ENCODE measurements around the gene CEP112. TPM values are rescaled to one million over a fixed set of nuclear protein-coding genes. Genes with fewer than 3 reads are reported as not detected.
A peak's percentile ranks its signal among the peaks of the same experiment; 100 is the strongest.

Gene CEP112
- 6.9 and 9.7 TPM in 2 replicates for total RNA-seq (ENCODE audit: low replicate concordance)

DNA sequence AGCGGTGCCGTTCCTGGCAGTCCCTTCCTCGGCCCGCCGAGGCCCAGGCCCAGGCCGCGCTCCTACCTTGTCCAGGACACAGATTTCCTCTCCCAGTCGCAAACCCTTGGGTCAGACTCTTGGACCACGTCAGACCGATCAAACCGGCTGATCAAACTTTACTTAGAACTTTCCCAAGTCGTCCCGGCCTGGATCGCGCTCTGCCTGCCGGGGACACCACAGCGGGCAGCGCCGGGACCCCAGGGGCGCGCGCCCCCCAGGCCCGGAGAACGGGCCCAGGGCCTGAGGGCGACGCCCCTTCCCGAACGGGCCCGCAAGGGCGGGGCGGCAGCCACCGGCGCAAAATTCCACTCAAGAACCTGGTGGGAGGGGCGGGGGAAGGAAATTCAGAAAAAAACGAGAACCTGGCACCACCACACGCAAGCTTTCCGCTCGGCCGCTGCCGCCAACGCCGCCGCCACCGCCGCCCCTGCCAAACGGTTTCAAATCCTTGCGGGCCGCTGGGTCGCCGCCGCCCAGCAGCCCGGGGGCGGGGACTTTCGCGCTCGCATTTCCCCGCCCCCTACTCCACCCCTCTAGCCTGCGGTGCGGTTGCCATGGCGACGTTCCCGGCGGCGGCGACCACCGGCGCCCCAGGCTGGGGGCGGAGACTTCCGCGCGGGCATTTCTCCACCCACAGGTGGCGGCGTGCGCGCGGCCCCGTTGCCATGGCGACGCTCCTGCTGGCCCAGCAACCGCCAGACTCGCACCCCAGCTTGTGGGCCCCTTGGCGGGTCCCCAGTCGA is at the start of gene CEP112:
CEP112 (minus strand) TSS at position 541 of the 785 bp plus-strand sequence.
- DNase-seq (ENCODE audit: low spot score) = peak; percentile 98
- H3K4me3 Mint-ChIP-seq = peak within 1 kb of the TSS; percentile 95
- Histone ChIP-seq H3K27ac (no peak within 1 kb of the TSS), H3K36me3 (no peaks in the 10 kb centered on the region), H3K9me3 (ENCODE audit: low read depth) (no peaks in the 10 kb centered on the region), H3K4me1 (peaks cover 15% of the 10 kb centered on the region), H2AFZ (replicated peaks) (peak within 1 kb of the TSS; percentile 65), H3K4me2 (peak within 1 kb of the TSS; percentile 82), H3F3A (ENCODE audit: low read depth) (peaks cover 4% of the 10 kb centered on the region), H3K9ac (no peak within 1 kb of the TSS), H4K20me1 (ENCODE audit: low read depth) (peaks cover 20% of the 10 kb centered on the region), H3K4me3 (peak within 1 kb of the TSS; percentile 64), H3K27me3 (no peaks in the 10 kb centered on the region), H3K79me2 (ENCODE audit: low read depth) (peaks cover 29% of the 10 kb centered on the region)
- no peaks in the 10 kb centered on the region for H3K36me3 Mint-ChIP-seq
- peaks cover 24% of the 10 kb centered on the region for H3K4me1 Mint-ChIP-seq
- peaks cover 3% of the 10 kb centered on the region for H3K27me3 Mint-ChIP-seq (ENCODE audit: insufficient read depth, low read depth)
- TF ChIP-seq EZH2phosphoT487 (IDR thresholded peaks at IDR 0.05) = no peak
- no peak for TF ChIP-seq EZH2 (IDR thresholded peaks at IDR 0.05)
- TF ChIP-seq CTCF (IDR thresholded peaks at IDR 0.05) = no peak
- no peaks in the 10 kb centered on the region for H3K9me3 Mint-ChIP-seq
- peak within 1 kb of the TSS; percentile 72 for H3K27ac Mint-ChIP-seq

DNA sequence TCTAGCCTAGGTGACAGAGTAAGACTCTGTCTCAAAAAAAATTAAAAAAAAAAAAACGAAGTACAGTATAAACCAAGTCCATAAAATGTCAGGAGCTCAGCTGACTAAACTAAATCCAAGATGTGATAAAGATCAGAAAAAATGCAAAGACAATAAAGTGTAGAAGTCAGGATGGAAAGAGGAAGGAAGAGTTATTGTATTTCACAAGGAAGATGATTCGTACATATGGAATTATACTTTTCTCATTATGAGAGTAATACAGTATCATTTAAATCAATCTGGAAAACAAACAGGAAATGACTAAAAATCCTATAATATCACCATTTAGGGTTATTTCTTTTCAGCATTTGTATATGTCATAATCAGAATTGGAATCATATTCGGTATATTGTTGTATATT is 48.7 kb upstream of the CEP112 start:
- Mint-ChIP-seq H3K27me3 (ENCODE audit: insufficient read depth, low read depth) (peaks cover 3% of the 10 kb centered on the region), H3K27ac (no peak overlapping the region), H3K36me3 (no peaks in the 10 kb centered on the region), H3K4me1 (no peaks in the 10 kb centered on the region), H3K9me3 (no peaks in the 10 kb centered on the region), H3K4me3 (no peak overlapping the region)
- no peaks in the 10 kb centered on the region for H3F3A ChIP-seq (ENCODE audit: low read depth)
- no peaks in the 10 kb centered on the region for H3K36me3 ChIP-seq
- H4K20me1 ChIP-seq (ENCODE audit: low read depth) = no peaks in the 10 kb centered on the region
- no peak overlapping the region for H3K4me3 ChIP-seq
- H3K27ac ChIP-seq = no peak overlapping the region
- no peak overlapping the region for H3K9ac ChIP-seq
- H3K9me3 ChIP-seq (ENCODE audit: low read depth) = no peaks in the 10 kb centered on the region
- H3K79me2 ChIP-seq (ENCODE audit: low read depth) = no peaks in the 10 kb centered on the region
- H2AFZ ChIP-seq (replicated peaks) = no peak overlapping the region
- no peak for TF ChIP-seq EZH2phosphoT487 (IDR thresholded peaks at IDR 0.05)
- TF ChIP-seq CTCF (IDR thresholded peaks at IDR 0.05) = no peak
- no peak for TF ChIP-seq EZH2 (IDR thresholded peaks at IDR 0.05)
- no peaks in the 10 kb centered on the region for H3K27me3 ChIP-seq
- no peak overlapping the region for H3K4me2 ChIP-seq
- H3K4me1 ChIP-seq = no peaks in the 10 kb centered on the region
- DNase-seq (ENCODE audit: low spot score) = no peak

GRCh38 chr17:66240013-66240412 is 48.1 kb upstream of the CEP112 start:
- Histone ChIP-seq H2AFZ (replicated peaks) (no peak overlapping the region), H3K4me3 (no peak overlapping the region), H3K36me3 (no peaks in the 10 kb centered on the region), H3K4me2 (no peak overlapping the region), H3K9ac (no peak overlapping the region), H3K4me1 (no peaks in the 10 kb centered on the region), H3K79me2 (ENCODE audit: low read depth) (no peaks in the 10 kb centered on the region), H3F3A (ENCODE audit: low read depth) (no peaks in the 10 kb centered on the region), H3K27me3 (no peaks in the 10 kb centered on the region), H4K20me1 (ENCODE audit: low read depth) (no peaks in the 10 kb centered on the region), H3K27ac (no peak overlapping the region), H3K9me3 (ENCODE audit: low read depth) (no peaks in the 10 kb centered on the region)
- no peak for DNase-seq (ENCODE audit: low spot score)
- H3K4me1 Mint-ChIP-seq = no peaks in the 10 kb centered on the region
- H3K9me3 Mint-ChIP-seq = no peaks in the 10 kb centered on the region
- TF ChIP-seq EZH2 (IDR thresholded peaks at IDR 0.05) (no peak), EZH2phosphoT487 (IDR thresholded peaks at IDR 0.05) (no peak)
- no peak overlapping the region for H3K4me3 Mint-ChIP-seq
- H3K27ac Mint-ChIP-seq = no peak overlapping the region
- H3K27me3 Mint-ChIP-seq (ENCODE audit: insufficient read depth, low read depth) = peaks cover 3% of the 10 kb centered on the region
- H3K36me3 Mint-ChIP-seq = no peaks in the 10 kb centered on the region

DNA sequence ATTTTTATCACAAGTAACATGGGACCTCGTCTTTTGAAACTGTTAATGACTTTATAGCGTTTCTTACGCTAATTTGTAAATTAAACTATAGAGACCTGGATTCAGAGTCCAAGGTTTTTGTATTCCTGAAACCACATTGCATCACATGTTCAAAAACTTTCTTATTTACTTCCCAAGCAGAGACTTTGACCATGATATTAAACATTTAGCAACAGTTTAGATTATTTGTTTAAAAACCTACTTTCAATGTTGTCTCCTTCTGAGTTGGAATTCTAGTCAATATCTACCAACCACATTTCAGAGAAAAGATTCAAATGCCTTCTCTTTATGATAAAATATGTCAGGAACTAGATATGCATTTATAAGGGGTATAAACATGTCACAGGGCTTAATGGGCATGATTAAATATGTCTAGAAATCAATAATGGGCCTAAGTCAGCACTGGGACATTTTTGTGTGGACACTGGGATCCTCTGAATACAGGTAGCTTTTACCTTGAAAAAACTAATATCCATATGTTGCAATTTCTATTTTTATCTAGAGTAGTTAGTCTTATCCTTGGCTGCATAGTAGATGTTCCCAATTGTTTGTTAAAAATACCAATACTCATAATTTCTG is 43.6 kb upstream of the CEP112 start:
- Histone ChIP-seq H3K27me3 (no peaks in the 10 kb centered on the region), H3K4me2 (no peak overlapping the region), H3K79me2 (ENCODE audit: low read depth) (no peaks in the 10 kb centered on the region), H3K4me3 (no peak overlapping the region), H3K4me1 (no peaks in the 10 kb centered on the region), H3K9me3 (ENCODE audit: low read depth) (no peaks in the 10 kb centered on the region), H3K36me3 (no peaks in the 10 kb centered on the region), H2AFZ (replicated peaks) (no peak overlapping the region), H3K27ac (no peak overlapping the region), H3K9ac (no peak overlapping the region), H3F3A (ENCODE audit: low read depth) (no peaks in the 10 kb centered on the region), H4K20me1 (ENCODE audit: low read depth) (no peaks in the 10 kb centered on the region)
- H3K4me1 Mint-ChIP-seq = no peaks in the 10 kb centered on the region
- no peaks in the 10 kb centered on the region for H3K9me3 Mint-ChIP-seq
- H3K27me3 Mint-ChIP-seq (ENCODE audit: insufficient read depth, low read depth) = peaks cover 3% of the 10 kb centered on the region
- no peak for TF ChIP-seq EZH2 (IDR thresholded peaks at IDR 0.05)
- TF ChIP-seq CTCF (IDR thresholded peaks at IDR 0.05) = no peak
- TF ChIP-seq EZH2phosphoT487 (IDR thresholded peaks at IDR 0.05) = no peak
- no peak overlapping the region for H3K4me3 Mint-ChIP-seq
- no peak for DNase-seq (ENCODE audit: low spot score)
- no peak overlapping the region for H3K27ac Mint-ChIP-seq
- H3K36me3 Mint-ChIP-seq = no peaks in the 10 kb centered on the region

Data from neural progenitor cell (in vitro differentiated cells).